ENCODE measurements around the gene GPR137C. TPM values are rescaled to one million over a fixed set of nuclear protein-coding genes. Genes with fewer than 3 reads are reported as not detected.

The GPR137C gene
- total and polyA plus RNA-seq, 8 donors, result 0.25 to 3.9 (median 0.45) TPM; not detected in 3

GRCh38 chr14:52551205-52551604 is 1.4 kb upstream of the GPR137C start:
- Histone ChIP-seq H3K9me3 (no peaks in the 10 kb centered on the region), H3K4me3 (peak overlapping the region; percentile 70 to 92 (median 84)), H3K27ac (peak overlapping the region in 4 of 5 donors; percentile 87 to 96 (median 95)), H3K36me3 (no peaks in the 10 kb centered on the region), H3K27me3 (no peaks in the 10 kb centered on the region), H3K4me1 (peaks cover 5 to 43% (median 34%) of the 10 kb centered on the region in 4 donors)
- intact Hi-C loops (cut with DNase I; ENCODE audit: low total_unique reads), result no loop called here
- DNase-seq, result no peak
- 22 to 45% (median 34%) methylated on average over 6 of the region's 6 CpGs for WGBS, 5 donors
- TF ChIP-seq EP300 (IDR thresholded peaks at IDR 0.05) (no peak), POLR2AphosphoS5 (IDR thresholded peaks at IDR 0.05) (no peak), POLR2A (IDR thresholded peaks at IDR 0.05) (no peak), CTCF (IDR thresholded peaks at IDR 0.05) (no peak)

GRCh38 chr14:52551696-52552062 is 957 bp upstream of the GPR137C start:
- Histone ChIP-seq H3K27ac (peak overlapping the region; percentile 87 to 97 (median 95)), H3K36me3 (no peaks in the 10 kb centered on the region), H3K27me3 (no peaks in the 10 kb centered on the region), H3K4me3 (peak overlapping the region; percentile 70 to 92 (median 84)), H3K9me3 (no peaks in the 10 kb centered on the region), H3K4me1 (peaks cover 5 to 38% (median 32%) of the 10 kb centered on the region in 4 donors)
- TF ChIP-seq EP300 (IDR thresholded peaks at IDR 0.05), result no peak
- TF ChIP-seq POLR2AphosphoS5 (IDR thresholded peaks at IDR 0.05), result no peak
- no peak for TF ChIP-seq POLR2A (IDR thresholded peaks at IDR 0.05)
- no peak for TF ChIP-seq CTCF (IDR thresholded peaks at IDR 0.05)
- intact Hi-C loops (cut with DNase I; ENCODE audit: low total_unique reads), result no loop called here
- 1 to 3% (median 1%) methylated on average over 8 of the region's 8 CpGs for WGBS, 5 donors
- DNase-seq, result peak in 1 of 2 donors; percentile 64

GRCh38 chr14:52553002-52553670 is 500 bp downstream of the GPR137C start:
- H3K4me1 ChIP-seq, result peaks cover 5 to 34% (median 29%) of the 10 kb centered on the region in 4 donors
- H3K4me3 ChIP-seq, result peak overlapping the region; percentile 70 to 92 (median 84)
- no peak for TF ChIP-seq POLR2A (IDR thresholded peaks at IDR 0.05)
- TF ChIP-seq CTCF (IDR thresholded peaks at IDR 0.05), result no peak
- no peak for TF ChIP-seq POLR2AphosphoS5 (IDR thresholded peaks at IDR 0.05)
- TF ChIP-seq EP300 (IDR thresholded peaks at IDR 0.05), result no peak
- 0 to 6% (median 0%) methylated on average over 26 to 69 of the region's 69 CpGs for WGBS, 5 donors
- peak; percentile 39 to 71 for DNase-seq
- no peaks in the 10 kb centered on the region for H3K9me3 ChIP-seq
- H3K27me3 ChIP-seq, result no peaks in the 10 kb centered on the region
- intact Hi-C loops (cut with DNase I; ENCODE audit: low total_unique reads), result no loop called here
- peak overlapping the region; percentile 86 to 96 (median 95) for H3K27ac ChIP-seq
- no peaks in the 10 kb centered on the region for H3K36me3 ChIP-seq

GRCh38 chr14:52553671-52554575 is 1.3 kb downstream of the GPR137C start:
- Histone ChIP-seq H3K4me1 (peaks cover 5 to 34% (median 29%) of the 10 kb centered on the region in 4 donors), H3K27me3 (no peaks in the 10 kb centered on the region), H3K9me3 (peaks cover 0 to 7% (median 1%) of the 10 kb centered on the region in 4 donors), H3K36me3 (no peaks in the 10 kb centered on the region), H3K27ac (peak overlapping the region; percentile 86 to 96 (median 95)), H3K4me3 (peak overlapping the region; percentile 70 to 92 (median 84))
- WGBS, 5 donors, result 3 to 5% (median 4%) methylated on average over 22 of the region's 22 CpGs
- intact Hi-C loops (cut with DNase I; ENCODE audit: low total_unique reads), result no loop called here
- peak; percentile 92 to 98 for DNase-seq
- no peak for TF ChIP-seq EP300 (IDR thresholded peaks at IDR 0.05)
- TF ChIP-seq POLR2A (IDR thresholded peaks at IDR 0.05), result peak in 1 of 4 donors; percentile 50
- TF ChIP-seq POLR2AphosphoS5 (IDR thresholded peaks at IDR 0.05), result peak; percentile 26 to 78 (median 51)
- TF ChIP-seq CTCF (IDR thresholded peaks at IDR 0.05), result no peak
